K562 treated with DMSO at 1 percent for 12 hours (cell line): Measurements from ENCODE around the gene KCNJ6. TPM values are rescaled to one million over a fixed set of nuclear protein-coding genes. Genes with fewer than 3 reads are reported as not detected.

Experiments
- total RNA-seq: library from RNA; unstranded; fragments of 300-600 nt; gene quantifications from 2 replicates; pipeline ENCODE4 v1.2.3, GENCODE V29; 2022; ENCODE audit not compliant: insufficient read depth

KCNJ6 gene
- total RNA-seq, result 0.35 and 0.99 TPM in 2 replicates

GRCh38 chr21:37916310-37917051 is at the start of gene KCNJ6:
TSS of gene KCNJ6 (minus strand) at chr21:37916457. CDS start at chr21:37840682, 75,775 bp downstream.

